NCI-H2171 treated with DMSO at 0.1 percent for 48 hours (cell line): ENCODE data around the gene SLC25A20.
"Not testable (repeated sequence)": the region's sequence is repeated elsewhere in the genome, so short reads cannot be mapped to it uniquely, and the experiment has no call there.

Experiments used
- DNase-seq: peaks from one replicate; lab custom pipeline; 2025; lab: John Stamatoyannopoulos, UW

SLC25A20 gene, protein sequence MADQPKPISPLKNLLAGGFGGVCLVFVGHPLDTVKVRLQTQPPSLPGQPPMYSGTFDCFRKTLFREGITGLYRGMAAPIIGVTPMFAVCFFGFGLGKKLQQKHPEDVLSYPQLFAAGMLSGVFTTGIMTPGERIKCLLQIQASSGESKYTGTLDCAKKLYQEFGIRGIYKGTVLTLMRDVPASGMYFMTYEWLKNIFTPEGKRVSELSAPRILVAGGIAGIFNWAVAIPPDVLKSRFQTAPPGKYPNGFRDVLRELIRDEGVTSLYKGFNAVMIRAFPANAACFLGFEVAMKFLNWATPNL

DNA sequence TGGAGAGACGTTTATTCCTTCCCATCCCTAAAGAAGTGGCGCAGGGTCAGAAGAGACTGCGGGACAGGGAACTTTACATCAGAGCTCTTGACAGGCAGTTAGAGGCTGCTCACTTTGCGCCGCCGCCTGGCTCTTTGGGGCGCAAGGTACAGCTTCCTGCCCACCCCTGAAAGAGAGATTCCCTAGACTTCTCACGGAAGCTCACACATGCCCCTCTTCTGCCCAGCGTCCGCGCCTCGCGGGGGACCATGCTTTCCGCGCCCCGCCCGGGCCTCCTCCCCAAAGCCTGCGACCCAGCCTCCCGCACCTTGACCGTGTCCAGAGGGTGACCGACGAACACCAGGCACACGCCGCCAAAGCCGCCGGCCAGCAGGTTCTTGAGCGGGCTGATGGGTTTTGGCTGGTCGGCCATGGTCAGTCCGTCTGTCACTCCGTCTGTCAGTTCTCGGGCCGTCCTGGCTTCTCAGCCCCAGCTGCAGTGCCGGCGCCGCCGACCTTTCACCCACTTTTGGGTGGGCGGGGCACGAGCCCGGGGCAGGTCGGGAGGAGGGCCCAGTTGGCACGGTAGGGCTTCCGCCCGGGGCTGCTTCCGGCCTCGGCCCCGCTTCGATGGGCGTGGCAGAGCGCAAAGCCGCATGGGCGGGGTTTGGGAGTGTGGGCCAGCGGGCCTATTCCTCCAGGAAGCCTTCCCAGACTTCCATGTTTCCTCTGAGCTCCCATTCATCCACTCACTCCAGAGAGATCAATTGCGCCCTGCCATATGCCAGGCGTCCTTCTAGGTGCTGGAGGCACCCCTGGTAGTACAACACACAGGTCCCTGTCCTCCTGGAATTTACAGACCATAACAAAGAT lies at the start of gene SLC25A20:
TSS of gene SLC25A20 (minus strand) at position 500 of the 852 bp plus-strand sequence. CDS start at position 412, 88 bp downstream.
- DNase-seq = peak; percentile 63

DNA sequence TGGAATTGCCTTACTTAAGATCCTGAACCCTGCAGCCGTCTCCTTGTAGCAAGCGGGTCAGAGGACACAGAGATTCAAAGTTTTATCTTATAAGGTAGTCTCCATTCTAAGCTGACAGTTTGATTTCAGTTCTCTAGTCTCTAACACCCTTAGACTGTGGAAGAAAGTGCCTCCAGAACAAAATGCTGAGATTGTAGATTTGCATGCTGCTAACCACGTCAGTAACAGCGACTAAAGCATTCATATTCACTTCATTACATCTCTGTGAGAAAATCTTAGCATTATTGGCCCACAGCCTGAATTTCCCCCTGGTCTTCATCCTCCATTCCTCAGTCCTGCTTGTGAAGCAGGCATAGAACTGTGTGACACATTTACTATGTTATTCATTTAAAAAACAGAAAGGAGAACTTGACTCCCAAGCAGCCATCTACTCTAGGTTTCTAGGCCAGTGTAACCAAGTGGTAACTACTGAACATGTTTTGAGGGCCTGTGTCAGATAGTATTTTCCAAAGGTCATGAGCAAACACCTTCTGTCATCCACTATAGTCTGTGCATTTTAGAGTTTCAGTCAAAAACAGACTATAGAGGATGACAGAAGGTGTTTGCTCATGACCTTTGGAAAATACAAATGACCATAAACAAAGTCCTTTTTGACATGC lies 47.3 kb upstream of the SLC25A20 start:
- no peak for DNase-seq

DNA sequence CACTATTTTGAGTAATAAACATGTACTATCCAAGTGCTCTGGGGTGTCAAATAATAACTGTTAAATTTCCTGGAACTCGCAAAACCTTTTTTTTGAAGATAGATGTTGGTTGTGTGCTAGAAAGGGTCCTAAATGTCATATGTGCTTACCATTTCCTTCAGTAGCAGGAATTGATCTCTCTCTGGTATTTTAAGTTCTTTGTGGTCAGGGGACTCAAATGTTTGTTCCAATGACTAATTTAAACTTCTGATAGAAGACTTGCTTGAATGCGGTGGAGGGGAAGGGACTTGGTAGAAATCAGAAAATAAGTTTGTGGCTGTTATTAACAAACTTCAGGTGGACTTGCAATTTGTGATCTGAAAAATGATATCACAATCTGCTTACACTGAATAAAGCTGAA lies 46.8 kb upstream of the SLC25A20 start:
- DNase-seq = no peak

DNA sequence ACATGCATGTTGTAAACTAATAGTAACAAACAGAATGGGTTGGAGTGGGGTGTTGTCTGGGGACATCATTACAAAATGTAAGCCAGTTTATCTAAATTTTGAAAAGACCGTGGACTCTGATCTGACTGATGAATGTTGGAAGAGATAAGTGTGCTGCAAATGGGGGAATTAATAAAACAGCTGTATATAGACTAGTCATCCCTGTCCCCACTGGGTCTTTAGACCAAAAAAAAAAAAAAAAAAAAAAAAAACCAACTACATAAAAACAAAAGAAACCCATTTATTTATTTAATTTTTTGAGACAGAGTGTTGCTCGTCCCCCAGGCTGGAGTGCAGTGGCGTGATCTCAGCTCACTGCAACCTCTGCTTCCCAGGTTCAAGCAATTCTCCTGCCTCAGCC lies 40.0 kb upstream of the SLC25A20 start:
- DNase-seq = no peak

DNA sequence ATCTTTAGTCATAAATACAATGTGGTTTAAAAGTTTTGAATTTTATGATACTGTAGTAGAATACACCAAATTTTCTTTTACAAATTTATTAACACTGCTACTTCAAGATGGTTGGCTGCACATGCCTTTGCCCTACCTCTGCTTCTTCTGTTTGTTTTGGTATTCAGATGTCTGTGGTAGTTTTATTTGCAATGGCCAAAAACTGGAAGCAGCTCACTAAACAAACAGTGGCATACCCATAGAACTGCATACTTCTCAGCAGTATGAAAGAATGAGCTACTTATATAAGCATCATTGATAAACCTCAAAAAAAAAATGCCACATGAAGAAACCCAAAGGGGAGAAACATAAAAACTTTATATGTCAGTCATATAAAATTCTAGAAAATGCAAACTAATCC lies 39.5 kb upstream of the SLC25A20 start:
- DNase-seq = no peak

DNA sequence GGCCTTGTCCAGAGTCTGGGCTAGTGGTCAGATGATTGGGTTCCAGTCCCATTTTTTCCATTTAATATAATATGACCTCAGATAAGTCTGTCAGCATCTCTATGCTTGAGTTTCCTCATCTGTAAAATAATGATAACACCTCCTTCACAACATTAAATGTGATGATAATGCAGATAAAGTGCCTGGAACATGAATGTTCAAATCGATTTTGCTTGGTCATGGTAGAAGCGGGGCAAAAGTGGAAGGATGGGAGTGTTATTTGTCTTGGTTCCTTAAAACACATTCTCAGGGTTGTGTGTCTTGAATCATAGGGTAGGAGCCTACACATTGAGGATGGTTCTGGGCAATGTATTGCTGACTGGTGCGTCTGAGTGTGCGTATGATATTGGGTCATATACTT lies 36.8 kb upstream of the SLC25A20 start:
- no peak for DNase-seq

DNA sequence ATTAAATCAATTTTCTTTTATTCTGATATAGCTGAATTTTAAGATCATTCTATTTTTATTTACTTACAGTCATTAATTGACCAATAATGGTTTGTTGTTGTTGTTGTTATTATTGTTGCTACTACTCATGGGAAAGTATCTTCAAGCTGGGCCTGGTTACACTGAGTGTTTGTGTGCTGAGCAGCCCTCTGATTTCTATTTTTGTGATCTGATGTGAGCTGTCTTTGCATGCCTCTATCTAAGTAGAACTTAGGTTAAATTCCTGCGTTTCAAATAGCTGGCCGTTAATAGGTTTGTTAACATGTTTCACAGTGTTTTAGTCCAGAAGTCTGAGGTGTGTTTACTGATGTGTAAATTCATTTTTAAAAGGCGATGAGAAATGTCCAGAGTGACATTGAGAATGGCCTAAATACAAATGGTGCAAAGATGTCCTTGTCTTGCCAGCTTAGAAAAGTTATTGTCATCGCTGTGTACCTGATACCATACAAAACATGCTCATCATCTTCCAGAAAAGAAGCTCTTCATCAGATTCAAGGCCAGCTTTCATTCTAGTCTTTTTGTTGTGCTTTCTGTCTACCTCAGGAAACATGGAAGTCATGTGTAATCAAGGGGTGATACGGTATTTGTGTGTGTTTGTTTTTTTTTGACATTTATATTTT lies 35.8 kb upstream of the SLC25A20 start:
- DNase-seq = no peak

DNA sequence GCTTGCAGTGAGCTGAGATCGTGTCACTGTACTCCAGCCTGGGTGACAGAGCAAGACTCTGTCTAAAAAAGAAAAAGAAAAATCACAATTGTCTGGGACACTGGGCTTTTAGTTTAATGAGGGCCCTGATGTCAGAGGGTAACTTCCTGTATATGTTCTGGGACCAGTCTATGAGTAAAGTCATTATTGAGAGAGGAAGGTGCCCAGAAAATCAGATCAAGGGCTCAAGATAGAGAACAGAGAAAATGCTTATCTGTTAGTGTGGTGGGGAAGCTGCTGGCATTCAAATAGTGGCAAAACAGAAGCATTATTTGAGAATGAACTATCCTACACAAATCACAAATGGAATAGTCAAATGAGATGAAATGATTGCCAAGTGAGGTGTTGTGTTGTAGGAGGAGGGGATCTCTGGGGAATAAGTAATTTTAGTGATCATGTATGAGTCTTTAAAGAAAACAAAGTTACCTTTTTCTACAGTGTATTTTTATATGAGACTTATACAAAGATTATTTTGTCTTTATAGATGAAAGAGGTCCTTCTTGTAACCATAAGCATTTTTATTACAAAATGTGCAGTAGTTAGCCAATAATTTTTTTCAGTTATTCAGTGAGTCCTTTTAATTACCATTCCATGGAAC lies 33.4 kb upstream of the SLC25A20 start:
- DNase-seq = no peak

DNA sequence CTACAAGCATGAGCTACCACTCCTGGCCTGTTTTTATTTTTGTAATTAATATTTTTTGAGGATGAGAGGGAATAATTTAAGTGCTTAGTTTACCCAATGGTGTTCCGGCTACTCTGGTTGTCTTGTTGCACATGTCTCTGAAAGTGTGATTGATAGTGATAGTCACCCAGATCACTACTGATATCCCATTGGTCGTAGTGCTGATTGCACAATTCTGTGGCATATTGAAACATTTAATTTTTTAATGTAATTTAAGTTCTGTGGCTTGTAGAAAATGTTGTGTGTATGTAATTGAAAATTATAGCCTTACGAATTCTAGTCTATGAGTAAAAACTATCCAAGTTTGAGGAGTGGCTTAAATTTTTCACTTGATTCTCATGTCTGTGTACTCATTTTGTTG lies 31.9 kb upstream of the SLC25A20 start:
- DNase-seq = no peak

DNA sequence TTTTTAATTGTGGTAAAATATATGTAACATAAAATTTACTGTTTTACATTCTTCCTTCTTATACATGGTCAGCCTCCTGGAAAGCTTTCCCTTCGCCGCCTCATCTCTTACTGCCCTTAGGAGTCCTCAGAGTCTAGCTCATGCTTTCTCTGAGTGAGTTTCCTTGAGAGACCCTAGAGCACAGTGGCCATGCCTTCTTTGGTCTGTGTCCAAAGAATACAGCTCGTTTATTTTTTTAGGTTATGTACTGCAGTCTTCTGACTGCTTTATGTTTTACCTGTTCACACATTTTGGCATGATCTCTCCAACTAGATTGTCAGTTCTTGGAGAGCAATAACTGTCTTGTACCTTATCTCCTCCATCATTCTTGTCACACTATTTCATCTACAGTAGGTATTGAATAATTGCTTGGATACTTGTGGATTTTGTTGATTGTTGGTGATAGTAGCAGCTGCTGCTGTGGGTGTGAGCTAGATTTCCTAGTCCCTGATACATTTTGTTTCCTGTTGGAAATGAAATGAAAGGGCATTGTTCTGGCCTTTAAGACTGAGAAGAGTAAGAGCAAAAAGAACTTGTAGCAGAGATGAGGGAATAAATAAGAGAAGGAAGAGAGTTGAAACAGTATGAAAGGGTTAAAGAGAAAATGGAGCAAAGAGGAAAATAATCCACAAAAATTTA lies 30.8 kb upstream of the SLC25A20 start:
- no peak for DNase-seq

DNA sequence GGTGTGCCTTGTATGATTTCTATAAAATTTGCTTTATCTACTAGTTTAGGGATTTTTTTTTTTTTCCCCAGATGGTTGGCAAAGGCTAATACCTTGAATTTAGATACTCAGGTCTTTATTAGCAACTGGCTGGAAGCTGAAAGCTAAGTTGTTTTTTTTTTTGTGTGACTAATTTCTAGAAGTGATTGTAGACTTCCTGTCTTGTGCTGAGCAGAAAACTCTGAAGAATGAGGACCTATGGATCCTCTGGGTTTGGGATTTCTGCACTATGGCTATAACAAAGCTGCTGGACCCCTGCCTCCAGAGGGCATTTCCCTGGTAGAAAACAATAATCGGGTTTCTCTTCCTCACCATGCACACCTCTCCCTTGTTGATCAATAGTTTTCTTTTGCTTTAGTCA lies 30.0 kb upstream of the SLC25A20 start:
- DNase-seq = no peak

DNA sequence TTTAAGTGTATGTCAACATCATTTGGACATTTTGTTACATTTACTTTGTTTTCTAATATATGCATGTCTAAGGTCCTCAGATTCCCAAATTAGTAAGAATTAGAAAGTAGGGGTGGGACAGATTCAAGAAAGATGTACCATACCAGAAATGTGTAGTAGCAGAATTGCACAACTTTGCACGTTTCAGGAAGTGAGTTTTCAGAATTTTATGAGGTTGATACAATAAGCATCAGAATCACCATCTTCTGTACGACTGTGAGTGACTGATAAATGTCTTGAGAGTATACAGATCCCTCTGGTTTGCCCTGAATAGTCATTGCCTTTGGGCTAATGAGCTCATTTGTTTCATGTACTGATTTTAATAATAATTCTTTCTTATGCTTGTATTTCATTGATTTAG lies 29.2 kb upstream of the SLC25A20 start:
- no peak for DNase-seq

DNA sequence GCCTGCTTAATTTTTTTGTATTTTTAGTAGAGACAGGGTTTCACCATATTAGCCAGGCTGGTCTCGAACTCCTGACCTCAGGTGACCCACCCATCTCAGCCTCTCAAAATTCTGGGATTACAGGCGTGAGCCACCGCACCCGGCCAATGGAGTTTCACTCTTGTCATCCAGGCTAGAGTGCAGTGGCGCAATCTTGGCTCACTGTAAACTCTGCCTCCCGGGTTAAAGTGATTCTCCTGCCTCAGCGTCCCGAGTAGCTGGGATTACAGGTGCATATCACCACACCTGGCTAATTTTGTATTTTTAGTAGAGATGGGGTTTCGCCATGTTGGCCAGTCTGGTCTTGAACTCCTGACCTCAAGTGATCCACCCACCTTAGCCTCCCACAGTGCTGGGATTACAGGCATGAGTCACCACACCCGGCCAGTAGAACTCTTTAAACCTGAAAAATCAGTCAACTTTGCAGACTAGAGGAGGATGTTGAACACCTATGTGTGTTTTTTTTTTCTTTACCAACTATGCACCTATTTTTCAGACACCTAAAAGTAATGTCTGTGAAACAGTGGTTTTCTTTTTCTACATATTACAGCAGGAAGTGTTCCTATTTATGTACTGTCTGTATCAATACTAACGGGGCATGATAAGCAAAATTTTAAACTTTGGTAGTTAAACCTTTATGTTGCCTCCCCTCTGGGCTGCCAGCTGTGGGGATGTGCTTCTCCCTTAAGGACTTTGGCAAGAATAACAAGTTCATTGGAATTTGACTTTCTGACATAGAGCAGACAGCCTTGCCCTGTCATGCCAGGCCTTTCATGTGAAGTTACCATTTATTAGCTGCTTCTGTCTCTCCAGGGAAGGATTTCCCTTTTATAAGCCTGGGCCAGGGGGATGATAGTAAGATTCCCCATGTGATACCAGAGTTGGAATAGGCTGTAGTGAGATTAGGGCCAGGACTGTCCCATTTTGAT lies 28.0 kb upstream of the SLC25A20 start:
- no peak for DNase-seq

DNA sequence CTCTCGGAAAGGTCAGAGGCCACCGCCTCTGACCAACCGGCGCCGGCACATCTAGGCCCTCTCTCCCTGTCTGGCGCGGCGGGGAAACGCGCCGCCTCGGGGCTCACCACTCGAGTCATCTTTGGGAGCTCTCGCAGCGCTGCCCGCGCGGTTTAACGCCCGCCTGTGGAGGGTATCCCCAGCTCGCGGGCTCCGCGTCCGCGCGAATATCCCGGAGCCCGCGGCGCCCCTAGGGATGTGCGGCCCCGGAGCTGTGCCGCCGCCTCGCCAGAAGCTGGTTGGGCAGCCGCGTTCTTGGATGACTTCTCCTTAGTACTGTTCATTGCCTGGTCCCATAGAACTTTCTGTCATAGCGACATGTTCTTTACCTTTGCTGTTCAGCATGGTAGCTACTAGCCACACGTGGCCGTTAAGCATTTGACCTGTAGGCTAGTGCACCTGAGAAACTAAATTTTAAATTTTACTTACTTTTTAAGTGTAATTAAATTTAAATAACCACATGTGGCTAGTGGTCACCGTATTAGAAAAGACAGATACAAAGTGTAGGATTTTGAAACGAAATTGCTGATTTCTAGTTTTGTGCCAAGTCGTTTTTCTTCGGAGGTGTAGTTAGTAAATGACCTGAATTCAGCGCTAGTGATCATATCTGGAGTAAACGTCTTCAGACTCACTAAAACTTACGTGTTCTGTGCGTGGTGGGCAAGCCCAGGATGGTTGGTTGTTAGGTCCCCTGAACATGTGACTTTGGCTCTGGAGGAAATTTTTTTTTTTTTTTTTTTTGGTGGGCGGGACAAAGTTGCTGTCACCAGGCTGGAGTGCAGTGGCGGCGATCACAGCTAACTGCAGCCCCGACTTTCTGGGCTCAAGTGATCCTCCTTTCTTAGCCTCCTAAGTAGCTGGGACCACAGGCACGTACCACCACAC lies 20.8 kb upstream of the SLC25A20 start:
- peak; percentile 45 for DNase-seq

DNA sequence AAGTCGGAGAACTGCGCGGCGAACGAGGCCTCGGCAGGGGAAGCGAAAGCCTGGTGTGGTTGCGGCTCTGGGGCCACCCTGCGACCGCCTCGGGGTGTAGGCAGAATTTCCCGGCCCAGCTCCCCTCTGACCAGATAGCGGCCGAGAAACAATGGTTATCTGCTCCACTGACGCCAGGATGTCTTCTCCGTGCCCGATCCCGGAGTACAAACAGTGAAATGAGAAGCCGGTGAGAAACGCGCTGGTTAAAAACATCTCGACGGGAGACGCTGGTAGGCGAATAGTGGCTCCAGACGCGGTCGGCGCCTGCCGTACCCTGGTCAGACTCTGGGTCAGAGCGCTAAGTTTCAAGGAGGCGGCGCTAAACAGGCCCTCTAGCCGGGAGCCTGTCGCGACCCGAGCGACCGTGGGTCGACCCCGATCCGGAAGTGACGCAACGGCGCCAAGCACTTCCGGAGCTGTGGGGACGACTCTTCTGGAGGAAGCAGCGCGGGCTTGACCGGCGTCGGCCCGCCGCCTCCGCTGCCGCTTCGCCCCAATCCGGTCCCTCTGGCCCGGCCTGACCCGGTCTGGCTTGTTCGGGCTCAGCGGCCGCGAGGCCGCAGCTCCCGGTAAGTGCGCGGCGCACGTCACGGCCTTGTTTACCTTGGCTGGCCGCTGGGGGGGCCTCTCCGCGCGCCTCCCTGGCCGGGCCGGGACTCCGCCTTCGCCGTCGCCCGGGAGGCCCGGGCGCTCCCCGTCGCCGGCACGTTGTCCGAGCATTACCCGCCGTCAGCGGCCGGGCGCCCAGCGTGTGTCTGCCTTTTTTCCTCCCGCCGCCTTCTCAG lies 19.9 kb upstream of the SLC25A20 start, which contains the start of gene ARIH2:
TSS of gene ARIH2 (plus strand) at position 455 of the 827 bp plus-strand sequence. CDS start 8,717 bp downstream, outside the sequence.
- DNase-seq = peak; percentile 69

DNA sequence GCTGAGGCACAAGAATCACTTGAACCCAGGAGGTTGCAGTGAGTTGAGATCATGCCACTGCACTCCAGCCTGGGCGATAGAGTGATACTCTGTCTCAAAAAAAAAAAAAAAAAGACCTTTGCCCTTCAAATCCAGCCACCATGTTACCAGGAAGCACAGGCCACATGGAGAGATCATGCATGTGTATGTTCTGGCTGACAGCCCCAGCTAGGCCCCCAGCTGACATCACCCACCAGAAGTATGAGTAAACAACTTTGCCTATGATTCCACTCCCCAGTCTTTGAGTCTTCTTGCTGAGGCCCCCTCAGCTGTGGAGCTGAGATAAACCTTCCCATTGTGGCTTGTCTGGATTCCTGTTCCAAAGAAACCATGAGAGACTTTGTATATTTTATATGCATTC lies 16.6 kb upstream of the SLC25A20 start:
- no peak for DNase-seq

DNA sequence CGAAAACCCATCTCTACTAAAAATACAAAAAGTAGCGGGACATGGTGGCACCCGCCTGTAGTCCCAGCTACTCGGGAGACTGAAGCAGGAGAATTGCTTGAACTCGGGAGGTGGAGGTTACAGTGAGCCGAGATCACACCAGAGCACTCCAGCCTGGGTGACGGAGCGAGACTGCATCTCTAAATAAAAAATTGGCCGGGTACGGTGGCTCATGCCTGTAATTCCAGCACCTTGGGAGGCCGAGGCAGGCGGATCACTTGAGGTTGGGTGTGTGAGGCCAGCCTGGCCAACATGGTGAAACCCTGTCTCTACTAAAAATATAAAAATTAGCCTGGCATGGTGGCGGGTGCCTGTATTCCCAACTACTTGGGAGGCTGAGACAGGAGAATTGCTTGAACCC lies 8.3 kb upstream of the SLC25A20 start:
- DNase-seq = not testable (repeated sequence)

DNA sequence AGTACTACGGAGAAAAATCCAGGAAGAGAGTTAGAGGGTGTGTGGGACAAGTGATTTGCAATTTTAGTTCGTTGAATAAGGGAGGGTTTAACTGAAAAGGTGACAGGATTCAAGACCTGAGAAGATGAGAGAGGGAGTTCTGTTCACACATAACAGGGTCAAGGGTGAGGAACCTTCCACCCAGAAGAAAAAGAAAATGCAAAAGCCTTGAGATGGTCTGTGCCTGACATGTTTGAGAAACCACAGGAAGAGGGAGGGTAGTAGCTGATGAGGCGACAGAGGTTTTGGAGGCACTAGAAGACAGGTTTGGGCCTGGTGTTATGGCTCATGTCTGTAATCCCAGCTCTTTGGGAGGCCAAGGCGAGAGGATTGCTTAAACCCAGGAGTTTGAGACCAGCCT lies 591 bp upstream of the SLC25A20 start:
- DNase-seq = no peak
